Caco-2 (cell line): Measurements from ENCODE around the gene PPP1R2. TPM values are rescaled to one million over a fixed set of nuclear protein-coding genes. Genes with fewer than 3 reads are reported as not detected.

Experiments used
- BruUV-seq: library from RNA; stranded (reverse); fragments of 400-500 nt; replicated peaks from 2 replicates; lab custom pipeline; 2021; lab: Mats Ljungman, UMichigan
- CTCF ChIA-PET: fragments of 300-600 bp; sonication (Branson Sonifier 250); formaldehyde crosslinking; loops from one replicate; lab custom pipeline; 2022; ENCODE audit warnings: antibody characterized with exemption; lab: Charles Lee
- POLR2A ChIA-PET: fragments of 300-600 bp; sonication (Branson Sonifier 250); formaldehyde crosslinking; loops from one replicate; lab custom pipeline; 2022; ENCODE audit warnings: antibody characterized with exemption; lab: Charles Lee
- DNase-seq, 2 experiments: peaks; one replicate each; pipeline versions ENCODE4 v3.0.0 to v3.0.0-alpha.2; 2020 to 2022
- H3K27me3 ChIP-seq: replicated peaks from 2 replicates; pipeline ENCODE4 v1.6.0; 2011; ENCODE audit warnings: low read length; ENCODE audit not compliant: control insufficient read depth, insufficient read depth
- H3K36me3 ChIP-seq: 2 replicates; pipeline ENCODE4 v1.5.1; 2011; ENCODE audit warnings: low read length; ENCODE audit not compliant: control insufficient read depth, insufficient read depth
- H3K4me1 ChIP-seq: fragments of 250-450 bp; sonication (Bioruptor Pico); 2 replicates; pipeline ENCODE4 v1.5.1; 2020; ENCODE audit warnings: mild to moderate bottlenecking
- H3K4me3 ChIP-seq: 2 replicates; pipeline ENCODE4 v1.5.1; 2011; ENCODE audit warnings: low read depth, mild to moderate bottlenecking, control low read depth, low read length
- H3K9me3 ChIP-seq: fragments of 250-450 bp; sonication (Bioruptor Pico); 2 replicates; pipeline ENCODE4 v1.5.1; 2020; ENCODE audit warnings: mild to moderate bottlenecking, moderate library complexity
- H3K27ac Mint-ChIP-seq: one replicate; pipeline ENCODE4 v1.8.0; 2022; ENCODE audit warnings: mixed read lengths; ENCODE audit not compliant: unreplicated experiment
- H3K27me3 Mint-ChIP-seq: one replicate; pipeline ENCODE4 v1.8.0; 2022; ENCODE audit warnings: mixed read lengths; ENCODE audit not compliant: insufficient read depth, unreplicated experiment
- H3K36me3 Mint-ChIP-seq: one replicate; pipeline ENCODE4 v1.8.0; 2022; ENCODE audit warnings: mild to moderate bottlenecking, mixed read lengths; ENCODE audit not compliant: insufficient read depth, unreplicated experiment
- H3K4me1 Mint-ChIP-seq: one replicate; pipeline ENCODE4 v1.8.0; 2022; ENCODE audit warnings: low read depth, mixed read lengths; ENCODE audit not compliant: unreplicated experiment
- H3K4me3 Mint-ChIP-seq: one replicate; pipeline ENCODE4 v1.8.0; 2022; ENCODE audit warnings: mild to moderate bottlenecking, moderate library complexity, mixed read lengths; ENCODE audit not compliant: unreplicated experiment
- H3K9me3 Mint-ChIP-seq: one replicate; pipeline ENCODE4 v1.8.0; 2022; ENCODE audit warnings: mixed read lengths; ENCODE audit not compliant: unreplicated experiment
- CTCF ChIP-seq, 2 experiments: fragments of 200-600 bp in 1 of 2; IDR thresholded peaks; 1 replicate in 1 of 2; 2 replicates in 1 of 2; pipeline versions ENCODE4 v1.5.1 to v1.8.0; 2011 to 2022; ENCODE audit warnings: antibody characterized with exemption in 1 of 2, control low read depth in 1 of 2, inconsistent platforms in 1 of 2, low read depth in 1 of 2, low read length in 1 of 2, mild to moderate bottlenecking in 1 of 2, moderate library complexity in 1 of 2; ENCODE audit not compliant: insufficient read depth in 1 of 2, severe bottlenecking in 1 of 2, unreplicated experiment in 1 of 2
- intact Hi-C: fragments of 100-400 bp; cut with micrococcal nuclease; formaldehyde crosslinking; loops from one replicate; pipeline ENCODE4 v1.10.0; 2022; ENCODE audit not compliant: unreplicated experiment
- total RNA-seq: library from RNA; stranded (reverse); gene quantifications from 2 replicates; pipeline ENCODE4 v1.2.3, GENCODE V29; 2022

Gene PPP1R2
- total RNA-seq, 1 experiment from 2014 or later, result 150 TPM

GRCh38 chr3:195468841-195469240 is 74.3 kb downstream of the PPP1R2 start:
- BruUV-seq, result no TSS peak
- ChIA-PET CTCF (no interaction called here), POLR2A (no interaction called here)
- no peak for TF ChIP-seq CTCF (IDR thresholded peaks at IDR 0.05; ENCODE audit: insufficient read depth in 1 of 2, low read depth in 1 of 2, low read length in 1 of 2, severe bottlenecking in 1 of 2, unreplicated experiment in 1 of 2)
- no peaks in the 10 kb centered on the region for H3K4me1 ChIP-seq
- H3K27me3 ChIP-seq, result no peaks in the 10 kb centered on the region
- H3K4me3 ChIP-seq, result no peak overlapping the region
- no peaks in the 10 kb centered on the region for H3K36me3 Mint-ChIP-seq
- intact Hi-C loops, result no loop called here
- H3K27ac Mint-ChIP-seq, result no peak overlapping the region
- no peak for DNase-seq
- no peaks in the 10 kb centered on the region for H3K27me3 Mint-ChIP-seq
- no peaks in the 10 kb centered on the region for H3K36me3 ChIP-seq
- H3K4me3 Mint-ChIP-seq, result no peak overlapping the region
- peaks cover 17% of the 10 kb centered on the region for H3K9me3 Mint-ChIP-seq
- peaks cover 10% of the 10 kb centered on the region for H3K4me1 Mint-ChIP-seq
- no peaks in the 10 kb centered on the region for H3K9me3 ChIP-seq

- no peak overlapping the region for H3K4me3 ChIP-seq
- H3K9me3 ChIP-seq, result no peaks in the 10 kb centered on the region
- ChIA-PET POLR2A (no interaction called here), CTCF (no interaction called here)
- intact Hi-C loops, result no loop called here
- no peaks in the 10 kb centered on the region for H3K4me1 ChIP-seq
- TF ChIP-seq CTCF (IDR thresholded peaks at IDR 0.05; ENCODE audit: insufficient read depth in 1 of 2, low read depth in 1 of 2, low read length in 1 of 2, severe bottlenecking in 1 of 2, unreplicated experiment in 1 of 2), result no peak
- H3K4me1 Mint-ChIP-seq, result peaks cover 10% of the 10 kb centered on the region
- no peak overlapping the region for H3K27ac Mint-ChIP-seq
- H3K27me3 ChIP-seq, result no peaks in the 10 kb centered on the region
- BruUV-seq, result no TSS peak
- H3K27me3 Mint-ChIP-seq, result no peaks in the 10 kb centered on the region
- no peaks in the 10 kb centered on the region for H3K36me3 ChIP-seq
- no peak overlapping the region for H3K4me3 Mint-ChIP-seq
- peaks cover 17% of the 10 kb centered on the region for H3K9me3 Mint-ChIP-seq
- H3K36me3 Mint-ChIP-seq, result no peaks in the 10 kb centered on the region
- no peak for DNase-seq
Observed at GRCh38 chr3:195468391-195468776, 74.7 kb downstream of the PPP1R2 start.

GRCh38 chr3:195467641-195468390 is 75.3 kb downstream of the PPP1R2 start:
- DNase-seq, result no peak
- Histone ChIP-seq H3K9me3 (no peaks in the 10 kb centered on the region), H3K4me1 (no peaks in the 10 kb centered on the region), H3K4me3 (no peak overlapping the region), H3K36me3 (no peaks in the 10 kb centered on the region), H3K27me3 (no peaks in the 10 kb centered on the region)
- H3K4me3 Mint-ChIP-seq, result no peak overlapping the region
- POLR2A ChIA-PET, result no interaction called here
- no TSS peak for BruUV-seq
- H3K9me3 Mint-ChIP-seq, result peaks cover 17% of the 10 kb centered on the region
- peaks cover 10% of the 10 kb centered on the region for H3K4me1 Mint-ChIP-seq
- no peak for TF ChIP-seq CTCF (IDR thresholded peaks at IDR 0.05; ENCODE audit: insufficient read depth in 1 of 2, low read depth in 1 of 2, low read length in 1 of 2, severe bottlenecking in 1 of 2, unreplicated experiment in 1 of 2)
- no peak overlapping the region for H3K27ac Mint-ChIP-seq
- CTCF ChIA-PET, result no interaction called here
- no peaks in the 10 kb centered on the region for H3K27me3 Mint-ChIP-seq
- H3K36me3 Mint-ChIP-seq, result no peaks in the 10 kb centered on the region
- intact Hi-C loops, result no loop called here
